Body of pancreas (tissue), 4 donors: ENCODE results near the gene SCTR.

Experiments used
- CTCF ChIP-seq, 7 experiments: fragments of 450-650 bp in 4 of 7; fragments of 200-600 bp in 3 of 7; sonication (generic) in 3 of 7; IDR thresholded peaks; one replicate each; pipeline ENCODE4 v1.5.1; 2016 to 2019; ENCODE audit warnings: antibody characterized with exemption in 7 of 7
- POLR2A ChIP-seq, 3 donors: fragments of 450-650 bp; IDR thresholded peaks; one replicate each; pipeline ENCODE4 v1.6.1; 2016; ENCODE audit warnings: antibody characterized with exemption in 3 of 3, mild to moderate bottlenecking in 2 of 3

GRCh38 chr2:119442850-119443249 lies 81.4 kb downstream of the SCTR start:
- no peak for TF ChIP-seq POLR2A (IDR thresholded peaks at IDR 0.05)
- TF ChIP-seq CTCF (IDR thresholded peaks at IDR 0.05) = no peak
